Neural progenitor cell (in vitro differentiated cells): Measurements from ENCODE around the gene SASS6.

ENCODE experiments used
- CTCF ChIP-seq: fragments of 200-600 bp; sonication (generic); IDR thresholded peaks from 2 replicates; pipeline ENCODE4 v1.5.1; 2017; ENCODE audit warnings: antibody characterized with exemption, mild to moderate bottlenecking
- EZH2 ChIP-seq: fragments of 200-600 bp; sonication (generic); IDR thresholded peaks from 2 replicates; pipeline ENCODE4 v1.6.1; 2017; ENCODE audit warnings: antibody characterized with exemption, mild to moderate bottlenecking, moderate library complexity

DNA sequence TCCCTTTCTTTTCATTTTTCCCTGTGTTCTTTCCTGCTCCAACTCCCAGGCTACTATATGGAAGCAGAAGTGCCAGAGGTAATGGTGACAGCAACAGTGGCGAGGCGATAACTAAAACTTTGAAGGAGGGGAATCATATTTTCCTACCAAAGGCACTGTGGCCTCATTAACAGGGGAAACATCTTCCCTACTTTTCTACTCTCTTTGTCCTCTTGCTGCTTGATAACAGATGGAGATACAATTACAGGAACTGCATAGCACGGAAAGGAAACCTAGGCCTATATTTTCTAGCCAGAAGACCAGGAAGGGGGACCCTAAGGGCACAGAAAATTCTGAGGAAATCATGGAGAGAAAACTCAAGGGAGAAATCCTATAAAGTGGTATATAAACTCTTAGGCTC is 42.3 kb downstream of the SASS6 start:
- TF ChIP-seq EZH2 (no peak), CTCF (no peak)
